ENCODE data around the gene PKD1L1. TPM values are rescaled to one million over a fixed set of nuclear protein-coding genes. Genes with fewer than 3 reads are reported as not detected.

PKD1L1 gene
- total and polyA plus RNA-seq, 12 donors = 0.11 to 1.0 (median 0.17) TPM; not detected in 1

GRCh38 chr7:47739301-47739875, 208.9 kb downstream of the PKD1L1 start:
- Histone ChIP-seq H3K27me3 (no peaks in the 10 kb centered on the region), H3K36me3 (replicated peaks in 1 of 2) (no peaks in the 10 kb centered on the region), H3K4me1 (replicated peaks in 1 of 2) (no peaks in the 10 kb centered on the region), H3K27ac (no peak overlapping the region), H3K9me3 (replicated peaks in 1 of 3) (no peaks in the 10 kb centered on the region), H3K4me3 (no peak overlapping the region)
- DNase-seq = peak in 1 of 7 donors; percentile 28
- intact Hi-C loops (cut with DNase I) = no loop called here
- TF ChIP-seq POLR2A (IDR thresholded peaks at IDR 0.05) = no peak
- no peak for TF ChIP-seq CTCF (IDR thresholded peaks at IDR 0.05)
- 85 to 94% (median 87%) methylated on average over 7 to 9 of the region's 9 CpGs for WGBS, 4 donors

- Histone ChIP-seq H3K27me3 (no peaks in the 10 kb centered on the region), H3K9me3 (replicated peaks in 1 of 3) (no peaks in the 10 kb centered on the region), H3K4me3 (no peak overlapping the region), H3K27ac (no peak overlapping the region), H3K36me3 (replicated peaks in 1 of 2) (no peaks in the 10 kb centered on the region), H3K4me1 (replicated peaks in 1 of 2) (no peaks in the 10 kb centered on the region)
- intact Hi-C loops (cut with DNase I) = no loop called here
- WGBS, 4 donors = 73 to 100% (median 79%) methylated on average over 1 to 6 of the region's 6 CpGs
- peak in 1 of 7 donors; percentile 39 for DNase-seq
- TF ChIP-seq POLR2A (IDR thresholded peaks at IDR 0.05) (no peak), CTCF (IDR thresholded peaks at IDR 0.05) (no peak)
Observed at GRCh38 chr7:47738563-47739166, 209.6 kb downstream of the PKD1L1 start.

- no peak overlapping the region for H3K4me3 ChIP-seq
- DNase-seq = peak in 1 of 7 donors; percentile 30
- H3K36me3 ChIP-seq (replicated peaks in 1 of 2) = no peaks in the 10 kb centered on the region
- H3K27me3 ChIP-seq = no peaks in the 10 kb centered on the region
- intact Hi-C loops (cut with DNase I) = no loop called here
- no peaks in the 10 kb centered on the region for H3K4me1 ChIP-seq (replicated peaks in 1 of 2)
- H3K9me3 ChIP-seq (replicated peaks in 1 of 3) = no peaks in the 10 kb centered on the region
- no peak overlapping the region for H3K27ac ChIP-seq
- 86 to 92% (median 91%) methylated on average over 2 to 4 of the region's 4 CpGs for WGBS, 4 donors
- TF ChIP-seq CTCF (IDR thresholded peaks at IDR 0.05) = no peak
- no peak for TF ChIP-seq POLR2A (IDR thresholded peaks at IDR 0.05)
Observed at GRCh38 chr7:47737601-47738000, 210.7 kb downstream of the PKD1L1 start.

- intact Hi-C loops (cut with DNase I) = no loop called here
- TF ChIP-seq CTCF (IDR thresholded peaks at IDR 0.05) = no peak
- TF ChIP-seq POLR2A (IDR thresholded peaks at IDR 0.05) = no peak
- no peaks in the 10 kb centered on the region for H3K27me3 ChIP-seq
- no peaks in the 10 kb centered on the region for H3K4me1 ChIP-seq (replicated peaks in 1 of 2)
- no peak overlapping the region for H3K4me3 ChIP-seq
- H3K36me3 ChIP-seq (replicated peaks in 1 of 2) = no peaks in the 10 kb centered on the region
- H3K27ac ChIP-seq = no peak overlapping the region
- 95 to 99% (median 97%) methylated on average over 6 of the region's 6 CpGs for WGBS, 4 donors
- peak in 1 of 7 donors; percentile 9 for DNase-seq
- H3K9me3 ChIP-seq (replicated peaks in 1 of 3) = no peaks in the 10 kb centered on the region
Observed at GRCh38 chr7:47735431-47736345, 212.6 kb downstream of the PKD1L1 start.

Data from adrenal gland (tissue), 12 donors.